ENCODE results near the gene RTN4RL1. TPM values are rescaled to one million over a fixed set of nuclear protein-coding genes. Genes with fewer than 3 reads are reported as not detected.

Gene RTN4RL1
- polyA plus RNA-seq, 1 donor: 1.00 TPM

DNA sequence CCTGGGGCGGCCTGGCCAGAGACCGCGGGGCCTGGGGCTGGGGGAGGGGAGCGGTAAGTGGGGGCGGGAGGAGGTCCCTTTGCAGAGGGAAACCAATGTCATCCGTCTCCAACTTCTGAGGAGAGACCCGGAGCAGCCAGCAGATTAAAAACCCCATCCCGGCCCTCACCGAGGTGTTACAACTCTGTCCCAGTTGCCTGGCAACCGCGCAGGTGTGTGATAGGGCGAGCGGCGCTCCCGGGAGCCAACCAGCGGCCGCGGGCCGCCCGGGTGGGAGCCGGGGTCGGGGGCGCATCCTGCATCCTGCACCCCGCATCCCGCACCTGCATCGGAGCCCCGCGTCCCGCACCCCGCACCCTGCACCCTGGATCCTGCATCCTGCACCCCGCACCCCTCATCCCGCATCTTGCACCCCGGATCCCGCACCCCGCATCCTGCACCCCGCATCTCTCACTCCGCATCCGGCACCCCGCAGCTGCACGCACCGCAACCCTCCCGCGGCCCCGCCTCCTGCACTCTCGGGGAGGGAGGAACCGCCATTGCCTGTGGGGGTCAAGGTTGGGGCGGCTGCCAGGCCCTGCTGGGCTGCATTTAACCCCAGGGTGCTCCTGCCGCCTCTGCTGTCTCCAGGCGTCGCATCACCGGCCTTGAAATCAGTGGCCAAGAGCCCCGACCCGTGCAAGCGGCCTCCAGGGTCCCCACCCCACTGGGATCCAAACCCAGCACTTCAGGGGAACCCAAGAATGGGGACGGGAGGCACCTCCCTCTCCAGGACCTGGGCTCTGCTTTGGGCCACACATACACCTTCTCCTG lies 47.3 kb downstream of the RTN4RL1 start:
- no peak for DNase-seq

DNA sequence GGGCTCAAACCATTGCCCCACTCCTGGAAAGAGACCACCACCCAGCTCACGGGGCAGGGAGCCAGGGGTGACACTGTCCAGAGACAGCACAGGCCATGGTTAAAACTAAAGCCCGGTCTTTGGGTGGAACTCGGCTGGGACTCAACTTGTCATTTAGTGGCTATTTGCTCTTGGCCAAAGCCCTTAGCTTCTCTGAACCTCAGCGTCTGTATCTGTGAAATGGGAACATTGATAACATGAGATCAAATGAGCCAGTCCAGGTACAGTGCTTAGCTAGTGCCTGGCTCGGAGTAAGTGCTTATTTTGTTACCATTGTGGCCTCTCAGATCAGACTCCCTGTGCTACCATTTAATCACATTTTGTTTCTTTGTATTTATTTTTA lies 48.5 kb downstream of the RTN4RL1 start:
- DNase-seq: no peak

- no peak for DNase-seq
Measured at GRCh38 chr17:1976000-1976682, 49.0 kb downstream of the RTN4RL1 start.

- DNase-seq: no peak
Measured at GRCh38 chr17:1975573-1975972, 49.6 kb downstream of the RTN4RL1 start.

DNA sequence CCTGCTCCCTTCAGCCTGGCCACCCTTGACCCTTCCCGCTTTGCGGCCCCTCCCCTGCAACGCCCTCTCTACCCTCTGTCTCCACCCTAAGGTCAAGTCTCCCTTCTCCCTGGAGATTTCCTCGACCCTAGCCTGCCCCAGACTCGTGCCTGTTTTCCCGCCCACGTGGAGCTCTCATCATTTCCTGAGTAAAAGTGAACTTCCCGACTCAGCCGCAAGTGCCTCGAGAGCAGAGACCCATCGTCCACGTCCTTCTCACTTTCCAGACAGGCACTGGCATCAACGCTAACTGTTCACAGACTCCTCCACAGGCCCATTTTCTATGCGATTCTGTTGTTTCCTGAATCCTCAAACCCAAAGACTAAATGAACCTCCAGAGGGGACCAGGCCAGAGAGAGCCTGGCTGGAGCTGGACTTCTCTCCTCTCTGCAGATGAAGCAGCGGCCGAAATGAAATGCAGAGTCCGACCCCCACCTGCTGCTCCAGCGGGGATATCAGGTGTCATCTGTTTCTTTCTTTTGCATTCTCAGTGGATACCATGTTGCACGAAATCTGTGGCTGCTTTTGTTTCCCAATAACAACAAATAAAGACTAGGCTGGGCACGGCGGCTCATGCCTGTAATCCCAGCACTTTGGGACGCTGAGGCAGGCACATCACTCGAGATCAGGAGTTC lies 52.5 kb downstream of the RTN4RL1 start:
- no peak for DNase-seq

DNA sequence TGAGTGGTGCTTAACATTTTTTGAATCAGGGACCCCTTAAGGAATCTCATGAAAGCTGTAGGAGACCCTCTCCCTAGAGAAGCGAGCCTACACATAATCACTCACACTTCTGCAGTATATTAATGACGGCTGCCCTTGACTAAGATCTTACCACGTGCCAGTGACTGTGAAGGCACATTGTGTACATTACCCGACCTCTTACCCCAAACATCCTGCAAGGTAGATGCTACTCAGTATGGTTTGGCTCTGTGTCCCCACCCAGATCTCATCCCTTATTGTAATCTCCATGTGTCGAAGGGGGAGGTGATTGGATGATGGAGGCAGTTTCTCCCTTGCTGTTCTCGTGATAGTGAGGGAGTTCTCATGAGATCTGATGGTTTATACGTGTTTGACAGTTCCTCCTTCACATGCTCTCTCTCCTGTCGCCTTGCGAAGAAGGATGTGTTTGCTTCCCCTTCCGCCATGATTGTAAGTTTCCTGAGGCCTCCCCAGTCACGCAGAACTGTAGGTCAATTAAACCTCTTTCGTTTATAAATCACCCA lies 54.2 kb downstream of the RTN4RL1 start:
- DNase-seq: no peak

DNA sequence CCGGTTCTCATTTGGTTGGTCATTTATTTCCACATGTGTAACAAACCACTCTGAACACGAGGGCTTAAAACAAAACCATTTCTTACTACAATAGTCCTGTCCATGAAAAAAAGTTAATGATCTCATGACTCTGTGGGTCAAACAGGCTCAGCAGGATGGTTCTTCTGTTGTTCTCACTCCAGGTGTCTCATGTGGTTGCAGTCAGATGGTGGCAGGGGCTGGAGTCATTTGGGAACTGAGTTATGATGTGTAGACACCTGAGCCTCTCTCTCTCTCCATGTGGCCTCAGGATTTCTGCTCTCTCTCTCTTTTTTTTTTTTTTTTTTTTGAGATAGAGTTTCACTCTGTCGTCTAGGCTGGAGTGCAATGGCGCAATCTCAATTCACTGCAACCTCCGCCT lies 55.4 kb downstream of the RTN4RL1 start:
- no peak for DNase-seq

DNA sequence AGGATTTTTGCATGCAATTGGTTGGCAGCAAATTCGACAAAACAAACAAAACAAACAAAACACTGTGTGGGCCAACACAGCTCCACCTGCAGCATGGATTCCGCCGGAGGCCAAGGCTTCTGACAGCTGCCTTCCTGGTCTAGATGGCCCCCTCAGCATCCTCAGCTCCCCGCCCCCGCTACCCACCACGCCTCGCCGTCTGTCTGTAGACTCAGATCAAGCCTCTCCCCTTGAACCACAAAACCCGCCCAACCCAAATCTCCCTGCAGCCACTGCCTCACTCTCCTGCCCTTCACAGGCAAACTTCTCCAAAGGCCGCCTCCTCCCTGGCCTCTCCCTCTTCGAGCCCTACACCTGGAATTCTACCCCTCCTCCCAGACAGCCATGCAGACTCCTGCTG lies 57.9 kb downstream of the RTN4RL1 start:
- DNase-seq: no peak

GRCh38 chr17:1966274-1967086 lies 58.7 kb downstream of the RTN4RL1 start:
- DNase-seq: no peak

DNA sequence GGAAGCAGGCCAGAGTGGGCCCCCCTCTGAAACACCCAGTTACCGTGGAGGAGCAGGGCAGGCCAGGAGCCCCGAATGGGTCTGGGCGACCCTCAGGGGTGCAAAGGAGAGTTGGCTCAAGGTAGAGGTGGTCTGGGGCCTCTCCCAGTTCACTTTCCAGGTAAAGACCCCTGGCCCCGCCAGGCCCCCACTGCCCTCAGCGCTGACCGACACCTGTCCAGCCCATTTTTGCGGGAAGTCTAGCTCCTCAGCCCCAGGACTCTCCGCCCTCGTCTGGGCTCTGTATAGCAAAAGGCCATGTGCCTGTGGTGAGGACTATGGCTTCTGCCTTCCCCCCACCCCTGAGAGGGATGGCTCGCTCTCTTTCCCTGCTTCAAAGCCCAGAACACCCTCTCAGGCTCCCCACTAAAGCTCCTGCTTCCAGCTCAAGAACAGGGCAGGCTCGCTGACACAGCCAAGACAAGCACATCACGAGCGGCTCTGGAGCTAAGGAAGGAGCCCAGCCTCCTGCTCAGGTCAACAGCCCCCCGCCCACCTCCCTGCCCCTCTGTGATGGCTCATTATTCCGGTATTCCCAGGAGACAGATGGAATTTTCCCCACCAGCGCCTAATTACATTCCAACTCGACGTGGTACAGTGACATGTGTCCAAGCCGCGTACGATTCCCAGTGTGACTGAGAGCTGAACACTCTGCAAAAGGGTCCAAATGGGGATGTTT lies 59.4 kb downstream of the RTN4RL1 start:
- no peak for DNase-seq

DNA sequence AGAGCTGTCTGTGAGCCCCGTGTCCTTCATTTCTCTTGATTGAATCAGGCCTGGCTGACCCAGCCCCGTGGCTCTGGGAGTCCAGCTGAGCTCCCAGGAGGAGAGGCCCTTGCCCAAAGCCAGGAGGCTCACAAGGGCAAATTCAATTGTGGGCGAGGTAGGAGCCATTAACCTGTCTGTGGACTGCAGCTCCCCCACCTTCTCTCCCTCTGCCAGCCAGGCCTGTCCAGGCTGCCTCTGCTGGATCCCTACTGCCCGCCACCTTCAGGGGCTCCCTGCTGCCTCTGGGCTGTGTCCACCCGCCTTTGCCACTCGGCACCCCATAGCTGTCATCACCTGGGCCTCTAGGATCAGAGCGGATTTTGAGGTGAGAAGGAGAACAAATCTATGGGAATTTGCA lies 61.9 kb downstream of the RTN4RL1 start:
- no peak for DNase-seq

DNA sequence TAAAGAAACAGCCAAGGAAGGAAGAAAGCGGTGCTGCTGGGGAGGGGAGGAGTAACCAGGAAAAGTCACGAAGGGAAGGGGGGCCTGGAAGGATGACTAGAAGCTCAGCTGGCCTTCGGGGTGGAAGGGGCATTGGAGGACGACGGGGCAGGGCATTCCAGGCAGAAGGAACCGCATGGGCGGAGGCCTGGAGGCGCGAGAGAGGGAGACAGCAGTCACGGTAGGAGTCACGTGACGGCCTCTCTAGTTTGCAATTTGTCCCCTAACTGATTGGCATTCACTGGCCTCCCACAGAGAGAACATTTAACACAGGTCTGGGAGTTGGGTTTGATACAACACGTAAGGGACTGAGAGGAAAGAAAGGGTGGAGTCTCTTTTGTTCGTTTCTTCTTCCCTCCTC lies 63.9 kb downstream of the RTN4RL1 start:
- no peak for DNase-seq

DNA sequence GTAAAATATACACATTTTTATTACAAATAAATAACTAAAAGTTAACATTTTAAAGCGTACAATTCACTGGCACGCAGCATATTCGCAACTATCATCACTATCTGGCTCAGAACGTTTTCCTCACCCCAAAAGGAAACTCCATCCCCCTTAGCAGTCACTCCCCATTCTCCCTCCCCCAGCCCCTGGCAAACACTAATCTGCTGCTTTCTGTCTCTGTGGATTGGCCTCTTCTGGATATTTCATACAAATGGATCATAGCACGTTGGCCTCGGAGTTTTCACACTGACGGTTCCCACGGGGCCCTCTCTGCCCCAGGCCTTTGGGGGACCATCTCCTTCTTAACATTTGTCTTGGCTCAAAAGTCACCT lies 64.6 kb downstream of the RTN4RL1 start:
- no peak for DNase-seq

DNA sequence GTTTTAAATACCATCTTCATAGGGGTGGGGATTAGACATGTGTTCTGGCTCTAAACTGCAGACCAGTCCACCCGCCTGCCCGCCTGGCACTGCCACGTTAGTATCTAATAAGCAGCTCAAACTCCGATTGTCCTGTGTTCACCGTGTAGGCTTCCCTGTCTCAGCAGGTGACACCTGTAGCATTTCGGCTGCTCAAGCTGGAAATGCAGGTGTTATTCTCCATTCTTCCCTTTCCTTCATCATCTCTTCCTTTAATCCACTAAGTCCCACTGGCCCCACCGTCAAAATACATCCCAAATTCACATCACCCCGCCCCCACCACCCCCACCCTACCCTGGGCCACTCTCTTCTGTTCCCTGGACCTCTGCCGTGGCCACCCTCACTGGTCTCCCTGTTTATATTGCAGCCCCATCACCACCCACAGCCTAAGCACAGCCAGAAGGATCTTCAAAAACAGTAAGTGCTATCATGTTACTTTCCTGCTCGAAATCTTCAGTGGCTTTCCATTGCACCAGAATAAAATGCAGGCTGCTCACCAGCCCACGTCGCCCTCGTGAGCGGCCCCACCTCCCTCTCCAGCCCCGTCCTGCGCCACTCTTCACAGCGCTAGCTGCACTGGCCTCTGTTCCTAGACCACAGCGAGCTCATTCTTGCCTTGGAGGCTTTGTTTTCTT lies 65.1 kb downstream of the RTN4RL1 start:
- DNase-seq: no peak

- DNase-seq: no peak
Measured at GRCh38 chr17:1958134-1958881, 66.8 kb downstream of the RTN4RL1 start.

DNA sequence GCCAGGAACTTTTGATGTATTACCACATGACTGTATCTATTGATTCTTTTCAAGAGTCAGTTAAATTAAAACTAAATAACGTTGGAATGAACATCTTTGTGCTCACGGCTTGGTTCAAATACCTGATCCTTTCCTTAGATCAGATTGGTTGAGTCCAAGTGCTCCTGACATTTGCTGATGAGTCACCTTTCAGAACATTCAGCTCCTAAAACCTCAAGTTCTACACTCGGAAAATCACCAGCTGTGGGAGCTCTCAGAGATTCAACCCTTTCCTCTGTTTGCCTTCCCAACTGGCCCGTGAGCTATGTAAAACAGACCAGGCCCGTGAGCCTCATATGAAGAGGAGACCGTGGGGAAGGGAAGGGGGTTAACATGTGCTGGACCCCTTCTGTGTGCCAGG lies 68.1 kb downstream of the RTN4RL1 start:
- DNase-seq: no peak

DNA sequence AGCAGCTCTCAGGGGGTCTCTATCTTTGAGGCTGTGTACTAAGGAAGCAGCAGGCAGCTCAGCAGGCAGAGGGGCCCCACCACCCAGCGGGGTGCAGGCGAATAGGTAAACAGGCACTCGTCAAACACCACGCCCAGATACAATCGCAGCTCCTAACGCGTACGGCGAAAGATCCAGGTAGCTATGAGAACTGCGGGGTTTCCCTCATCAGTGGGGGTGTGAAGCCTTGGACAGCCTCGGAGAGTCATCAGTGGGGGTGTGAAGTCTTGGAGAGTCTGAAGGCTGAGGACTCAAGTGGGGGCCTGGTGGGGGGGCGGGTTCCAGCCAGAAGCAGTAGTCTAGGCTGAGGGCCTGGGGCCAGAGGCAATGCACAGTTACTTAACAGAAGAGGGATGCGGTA lies 69.0 kb downstream of the RTN4RL1 start:
- no peak for DNase-seq

DNA sequence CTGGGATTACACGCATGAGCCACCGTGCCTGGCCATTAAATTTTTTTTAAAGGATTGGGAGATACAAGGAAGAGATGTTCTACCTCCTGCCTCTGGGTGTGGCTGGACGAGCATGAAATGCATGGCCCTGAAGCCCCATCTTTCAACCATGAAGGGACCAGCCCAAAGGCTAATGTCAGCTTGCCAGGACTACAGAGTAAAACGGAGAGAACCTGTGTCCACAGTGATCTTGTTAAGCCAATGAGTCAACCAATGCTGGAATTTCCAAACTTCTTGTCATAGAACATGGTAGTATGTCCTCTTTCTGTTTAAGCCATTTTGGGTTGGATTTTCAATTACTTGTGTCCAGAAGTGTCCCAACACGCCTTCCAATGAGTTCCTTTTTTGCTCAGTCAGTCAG lies 71.3 kb downstream of the RTN4RL1 start:
- DNase-seq: no peak

- no peak for DNase-seq
Measured at GRCh38 chr17:1951920-1952319, 73.2 kb downstream of the RTN4RL1 start.

GRCh38 chr17:1949754-1950153 lies 75.4 kb downstream of the RTN4RL1 start:
- DNase-seq: no peak

Measured in left kidney (tissue), 2 donors.